ENCODE measurements around the gene TMEM138.

DNA sequence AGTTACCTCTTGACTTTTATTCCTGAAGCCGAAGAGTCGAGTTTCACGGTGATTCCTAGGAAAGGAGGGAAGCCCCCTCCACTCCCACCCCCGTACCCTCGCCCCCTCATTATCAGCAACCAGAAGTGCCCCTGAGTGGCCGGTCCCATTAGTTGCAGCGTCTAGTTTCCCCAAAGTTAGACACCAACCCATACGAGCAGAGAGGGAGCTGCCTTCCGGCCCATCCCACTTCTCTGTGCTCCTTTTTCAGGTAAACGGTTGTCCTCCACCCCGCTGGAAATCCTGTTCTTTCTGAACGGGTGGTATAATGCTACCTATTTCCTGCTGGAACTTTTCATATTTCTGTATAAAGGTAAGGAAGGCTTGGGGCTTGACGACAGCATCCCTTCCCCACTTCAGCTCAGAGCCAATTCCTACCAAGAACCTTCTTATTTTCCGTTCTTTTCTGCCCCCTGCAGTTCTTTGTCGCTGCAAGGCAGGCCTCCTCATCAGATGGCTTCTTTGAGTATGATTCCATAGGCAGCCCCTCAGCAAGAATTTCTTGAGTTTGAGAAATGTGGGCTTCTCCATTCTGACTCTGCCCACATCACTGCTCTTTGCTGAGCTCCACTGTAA, 30.9 kb downstream of the TMEM138 start:
- TF ChIP-seq, protein P1, sequence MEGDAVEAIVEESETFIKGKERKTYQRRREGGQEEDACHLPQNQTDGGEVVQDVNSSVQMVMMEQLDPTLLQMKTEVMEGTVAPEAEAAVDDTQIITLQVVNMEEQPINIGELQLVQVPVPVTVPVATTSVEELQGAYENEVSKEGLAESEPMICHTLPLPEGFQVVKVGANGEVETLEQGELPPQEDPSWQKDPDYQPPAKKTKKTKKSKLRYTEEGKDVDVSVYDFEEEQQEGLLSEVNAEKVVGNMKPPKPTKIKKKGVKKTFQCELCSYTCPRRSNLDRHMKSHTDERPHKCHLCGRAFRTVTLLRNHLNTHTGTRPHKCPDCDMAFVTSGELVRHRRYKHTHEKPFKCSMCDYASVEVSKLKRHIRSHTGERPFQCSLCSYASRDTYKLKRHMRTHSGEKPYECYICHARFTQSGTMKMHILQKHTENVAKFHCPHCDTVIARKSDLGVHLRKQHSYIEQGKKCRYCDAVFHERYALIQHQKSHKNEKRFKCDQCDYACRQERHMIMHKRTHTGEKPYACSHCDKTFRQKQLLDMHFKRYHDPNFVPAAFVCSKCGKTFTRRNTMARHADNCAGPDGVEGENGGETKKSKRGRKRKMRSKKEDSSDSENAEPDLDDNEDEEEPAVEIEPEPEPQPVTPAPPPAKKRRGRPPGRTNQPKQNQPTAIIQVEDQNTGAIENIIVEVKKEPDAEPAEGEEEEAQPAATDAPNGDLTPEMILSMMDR (IDR thresholded peaks at IDR 0.05) = no peak
- TF ChIP-seq POLR2A (IDR thresholded peaks at IDR 0.05) = no peak

All from body of pancreas (tissue), 4 donors.